ENCODE measurements around the gene MYO1E. TPM values are rescaled to one million over a fixed set of nuclear protein-coding genes. Genes with fewer than 3 reads are reported as not detected.
A peak's percentile ranks its signal among the peaks of the same experiment; 100 is the strongest.

Gene MYO1E
- total and polyA plus RNA-seq, 2 of the 4 experiments (the other 2 are of a cell fraction) = 13.4 to 37.3 TPM

GRCh38 chr15:59258317-59258716, 114.4 kb downstream of the MYO1E start:
- DNase-seq (no peak), ATAC-seq (ENCODE audit: low read depth) (no peak)
- WGBS, 2 experiments (ENCODE audit: extremely low coverage in 2 of 2, insufficient read length in 1 of 2) = no CpG with 5 or more reads among the region's 4 CpGs
- Histone ChIP-seq H3K79me1 (ENCODE audit: low read depth in 1 of 2, low read length in 2 of 2) (peaks cover 7 to 11% of the 10 kb centered on the region in 2 experiments; a peak in 2 of 4 replicates), H3K14ac (replicated peaks; ENCODE audit: low read depth, low read length) (no peak overlapping the region), H3K4me3 (ENCODE audit: insufficient read depth, low read depth, low read length) (no peak overlapping the region), H3K4me1 (ENCODE audit: control insufficient read depth, insufficient read depth, low read length) (no peaks in the 10 kb centered on the region), H4K8ac (ENCODE audit: low read depth in 2 of 2, low read length in 2 of 2) (no peak overlapping the region), H2AK9ac (replicated peaks; ENCODE audit: low read depth, low read length, poor library complexity) (peak overlapping the region; percentile 53), H3K18ac (ENCODE audit: low read depth, low read length) (no peak overlapping the region), H3K27me3 (ENCODE audit: control insufficient read depth, insufficient read depth, low read length) (no peaks in the 10 kb centered on the region), H4K5ac (ENCODE audit: low read depth, low read length) (no peak overlapping the region), H3K4me2 (ENCODE audit: low read depth, low read length) (no peak overlapping the region), H3K27ac (ENCODE audit: insufficient read depth, low read length) (no peak overlapping the region), H2BK120ac (ENCODE audit: low read depth, low read length) (no peak overlapping the region), H3K23ac (ENCODE audit: low read depth, low read length) (no peak overlapping the region), H2BK15ac (ENCODE audit: low read depth, low read length) (no peak overlapping the region), H2AFZ (replicated peaks; ENCODE audit: low read length, poor library complexity) (no peak overlapping the region), H3K56ac (ENCODE audit: extremely low read depth, insufficient read depth, low read length) (no peak overlapping the region), H2BK5ac (ENCODE audit: low read depth, low read length, poor library complexity, severe bottlenecking) (no peak overlapping the region), H3K9me3 (ENCODE audit: control insufficient read depth, insufficient read depth, low read length) (no peaks in the 10 kb centered on the region), H4K91ac (ENCODE audit: insufficient read depth, low read depth, low read length) (no peak overlapping the region), H3K9ac (ENCODE audit: low read depth, low read length) (no peak overlapping the region), H3K36me3 (ENCODE audit: control insufficient read depth, insufficient read depth, low read length) (peaks cover 5% of the 10 kb centered on the region; the same call in 1 of the 2 replicates), H2BK20ac (ENCODE audit: low read depth, low read length) (no peak overlapping the region), H2AK5ac (ENCODE audit: low read depth, low read length) (no peak overlapping the region), H4K20me1 (ENCODE audit: insufficient read depth, low read length) (no peaks in the 10 kb centered on the region), H3K9me1 (ENCODE audit: insufficient read depth, low read length) (0 out of 2 replicates have a peak, but pooled peaks cover 3% of the 10 kb centered on the region), H3K4ac (ENCODE audit: low read depth, low read length) (no peak overlapping the region)
- in situ Hi-C loops (cut with MboI; ENCODE audit: low sequenced_read_pairs) (no loop called here), dilution Hi-C loops (cut with HindIII; ENCODE audit: low sequenced_read_pairs, unreplicated experiment) (no loop called here), intact Hi-C loops (cut with micrococcal nuclease) (no loop called here)
- no TSS peak for BruUV-seq (replicated peaks)
- TF ChIP-seq FOS (IDR thresholded peaks at IDR 0.05; ENCODE audit: low read depth, low read length) (no peak), RCOR1 (IDR thresholded peaks at IDR 0.05; ENCODE audit: insufficient replicate concordance, low read length) (no peak), MXI1 (IDR thresholded peaks at IDR 0.05; ENCODE audit: borderline replicate concordance, low read depth, low read length) (no peak), MAFK (IDR thresholded peaks at IDR 0.05; ENCODE audit: low read depth, low read length) (no peak), USF2 (IDR thresholded peaks at IDR 0.05; ENCODE audit: low read depth, low read length) (no peak), POLR2A (IDR thresholded peaks at IDR 0.05; ENCODE audit: low read depth, low read length) (no peak), ELK1 (IDR thresholded peaks at IDR 0.05; ENCODE audit: borderline replicate concordance, low read depth, low read length) (no peak), CHD1 (IDR thresholded peaks at IDR 0.05; ENCODE audit: low read depth, low read length) (no peak)
- POLR2A ChIA-PET (ENCODE audit: unreplicated experiment) = no interaction called here
- CTCF ChIA-PET = no interaction called here

Measured in IMR-90 (cell line).